H9 (cell line): ENCODE measurements around the gene SYNPO2. TPM values are rescaled to one million over a fixed set of nuclear protein-coding genes. Genes with fewer than 3 reads are reported as not detected.

ENCODE experiments used
- DNase-seq: peaks from one replicate; pipeline ENCODE4 v3.0.0-alpha.2; 2017
- H2AFZ ChIP-seq: one replicate; pipeline ENCODE4 v1.6.1; 2013; ENCODE audit warnings: mild to moderate bottlenecking, low read length, control low read depth, moderate library complexity
- H2AK5ac ChIP-seq: 2 replicates; pipeline ENCODE4 v1.6.1; 2013; ENCODE audit warnings: low read length, control low read depth, mixed read lengths; ENCODE audit not compliant: insufficient read length
- H2BK120ac ChIP-seq: one replicate; pipeline ENCODE4 v1.6.1; 2013; ENCODE audit warnings: low read depth, mild to moderate bottlenecking, low read length, control low read depth, inconsistent platforms; ENCODE audit not compliant: poor library complexity, severe bottlenecking
- H2BK12ac ChIP-seq: 2 replicates; pipeline ENCODE4 v1.6.1; 2013; ENCODE audit warnings: low read length, control low read depth, mixed read lengths, low read depth; ENCODE audit not compliant: insufficient read length
- H2BK15ac ChIP-seq: 2 replicates; pipeline ENCODE4 v1.6.1; 2013; ENCODE audit warnings: low read depth, low read length, control low read depth
- H2BK20ac ChIP-seq: one replicate; pipeline ENCODE4 v1.6.1; 2013; ENCODE audit warnings: low read depth, mild to moderate bottlenecking, low read length, control low read depth, inconsistent platforms; ENCODE audit not compliant: poor library complexity, severe bottlenecking
- H2BK5ac ChIP-seq: 2 replicates; pipeline ENCODE4 v1.6.1; 2013; ENCODE audit warnings: low read length, control low read depth, mixed read lengths; ENCODE audit not compliant: insufficient read length
- H3K14ac ChIP-seq: 2 replicates; pipeline ENCODE4 v1.6.1; 2013; ENCODE audit warnings: low read length, control low read depth; ENCODE audit not compliant: insufficient read depth
- H3K18ac ChIP-seq: 2 replicates; pipeline ENCODE4 v1.6.1; 2013; ENCODE audit warnings: low read depth, mild to moderate bottlenecking, mixed read lengths, low read length, control low read depth; ENCODE audit not compliant: insufficient read length
- H3K23ac ChIP-seq: 2 replicates; pipeline ENCODE4 v1.6.1; 2013; ENCODE audit warnings: low read length, control low read depth, mixed read lengths, low read depth; ENCODE audit not compliant: insufficient read length
- H3K23me2 ChIP-seq: 2 replicates; pipeline ENCODE4 v1.6.1; 2013; ENCODE audit warnings: low read depth, mild to moderate bottlenecking, mixed read lengths, low read length, control low read depth; ENCODE audit not compliant: insufficient read length, poor library complexity, severe bottlenecking
- H3K27ac ChIP-seq: 2 replicates; pipeline ENCODE4 v1.5.1; 2013; ENCODE audit warnings: low read length, control low read depth, mixed read lengths, low read depth; ENCODE audit not compliant: insufficient read length
- H3K27me3 ChIP-seq: 2 replicates; pipeline ENCODE4 v1.6.1; 2013; ENCODE audit warnings: low read length, control low read depth, inconsistent platforms; ENCODE audit not compliant: insufficient read depth
- H3K4ac ChIP-seq: 2 replicates; pipeline ENCODE4 v1.6.1; 2013; ENCODE audit warnings: low read depth, mild to moderate bottlenecking, control low read depth, inconsistent platforms, low read length, moderate library complexity
- H3K4me1 ChIP-seq: 2 replicates; pipeline ENCODE4 v1.6.1; 2013; ENCODE audit warnings: low read length, control low read depth, inconsistent platforms; ENCODE audit not compliant: insufficient read depth
- H3K4me2 ChIP-seq: 2 replicates; pipeline ENCODE4 v1.6.1; 2013; ENCODE audit warnings: low read length, control low read depth, mixed read lengths; ENCODE audit not compliant: insufficient read length, insufficient read depth
- H3K56ac ChIP-seq: 2 replicates; pipeline ENCODE4 v1.6.1; 2013; ENCODE audit warnings: low read depth, mild to moderate bottlenecking, mixed read lengths, low read length, control low read depth; ENCODE audit not compliant: insufficient read length
- H3K79me1 ChIP-seq: 2 replicates; pipeline ENCODE4 v1.6.1; 2013; ENCODE audit warnings: low read depth, mild to moderate bottlenecking, moderate library complexity, low read length, control low read depth, inconsistent platforms; ENCODE audit not compliant: insufficient read depth, poor library complexity, severe bottlenecking
- H3K79me2 ChIP-seq: 2 replicates; pipeline ENCODE4 v1.6.1; 2013; ENCODE audit warnings: low read length, control low read depth, inconsistent platforms; ENCODE audit not compliant: insufficient read depth
- H3K9ac ChIP-seq: 2 replicates; pipeline ENCODE4 v1.6.1; 2013; ENCODE audit warnings: low read length, control low read depth, mixed read lengths; ENCODE audit not compliant: insufficient read length; ENCODE audit errors: extremely low read depth
- H3K9me3 ChIP-seq: one replicate; pipeline ENCODE4 v1.6.1; 2013; ENCODE audit warnings: low read depth, low read length, inconsistent platforms; ENCODE audit not compliant: control insufficient read depth
- H3T11ph ChIP-seq: one replicate; pipeline ENCODE4 v1.6.1; 2013; ENCODE audit warnings: mild to moderate bottlenecking, low read length, control low read depth, inconsistent platforms
- H4K20me1 ChIP-seq: one replicate; pipeline ENCODE4 v1.6.1; 2013; ENCODE audit not compliant: control insufficient read depth, insufficient read length, insufficient read depth
- H4K5ac ChIP-seq: 2 replicates; pipeline ENCODE4 v1.6.1; 2013; ENCODE audit warnings: low read depth, mild to moderate bottlenecking, mixed read lengths, low read length, control low read depth; ENCODE audit not compliant: insufficient read length
- H4K8ac ChIP-seq: replicated peaks from 2 replicates; pipeline ENCODE4 v1.6.1; 2013; ENCODE audit warnings: low read length, control low read depth, mixed read lengths, low read depth; ENCODE audit not compliant: insufficient read length
- H4K91ac ChIP-seq: 2 replicates; pipeline ENCODE4 v1.6.1; 2013; ENCODE audit warnings: low read depth, mild to moderate bottlenecking, moderate library complexity, mixed read lengths, low read length, control low read depth; ENCODE audit not compliant: insufficient read length
- H3K27ac Mint-ChIP-seq, 3 experiments: 2 replicates in 2 of 3; 3 replicates in 1 of 3; pipeline ENCODE4 v1.8.0; 2020 to 2021; ENCODE audit warnings: mixed read lengths in 3 of 3, mild to moderate bottlenecking in 1 of 3, moderate library complexity in 1 of 3
- H3K27me3 Mint-ChIP-seq: 2 replicates; pipeline ENCODE4 v1.8.0; 2021; ENCODE audit warnings: low read depth, mild to moderate bottlenecking, moderate library complexity, mixed read lengths
- H3K36me3 Mint-ChIP-seq, 3 experiments: 2 replicates in 2 of 3; 3 replicates in 1 of 3; pipeline ENCODE4 v1.8.0; 2020 to 2021; ENCODE audit warnings: low read depth in 3 of 3, mixed read lengths in 3 of 3; ENCODE audit not compliant: insufficient read depth in 1 of 3
- H3K4me1 Mint-ChIP-seq, 2 experiments: 2 replicates each; pipeline ENCODE4 v1.8.0; 2020; ENCODE audit warnings: mixed read lengths in 2 of 2
- H3K4me3 Mint-ChIP-seq, 2 experiments: 2 replicates in 1 of 2; 3 replicates in 1 of 2; pipeline ENCODE4 v1.8.0; 2020 to 2021; ENCODE audit warnings: mild to moderate bottlenecking in 2 of 2, mixed read lengths in 2 of 2, moderate library complexity in 1 of 2
- H3K9me3 Mint-ChIP-seq, 2 experiments: 2 replicates in 1 of 2; 3 replicates in 1 of 2; pipeline ENCODE4 v1.8.0; 2020; ENCODE audit warnings: mild to moderate bottlenecking in 2 of 2, mixed read lengths in 2 of 2, moderate library complexity in 1 of 2
- CTCF ChIP-seq: fragments of 200-600 bp; sonication (generic); conservative IDR thresholded peaks from 3 replicates; pipeline ENCODE4 v1.8.0; 2021; ENCODE audit warnings: antibody characterized with exemption, mild to moderate bottlenecking
- WGBS: extraction: QIAGEN DNeasy Blood & Tissue Kit; methylation state at CpG from one replicate; pipeline ENCODE4 v1.1.7; 2013; ENCODE audit warnings: missing lambda C conversion rate, low lambda C conversion rate, mixed read lengths; ENCODE audit not compliant: insufficient read length; ENCODE audit errors: extremely low coverage; 5-methylcytosine and 5-hydroxymethylcytosine counted together
- total RNA-seq: library from RNA; stranded (reverse); gene quantifications from 2 replicates; pipeline ENCODE4 v1.2.1, GENCODE V29; 2021

Gene SYNPO2
- total RNA-seq, 1 experiment from 2014 or later, result 1.1 TPM

- H4K8ac ChIP-seq, result no peak overlapping the region
- H3T11ph ChIP-seq, result no peak overlapping the region
- H3K27me3 ChIP-seq, result no peaks in the 10 kb centered on the region
- no peak overlapping the region for H2AFZ ChIP-seq
- DNase-seq, result no peak
- no peak overlapping the region for H2BK12ac ChIP-seq
- no peak overlapping the region for H2AK5ac ChIP-seq
- no peak for TF ChIP-seq CTCF
- peaks cover 52 to 60% of the 10 kb centered on the region in 2 experiments for H3K4me1 Mint-ChIP-seq
- H4K91ac ChIP-seq, result no peak overlapping the region
- H3K9me3 Mint-ChIP-seq, result no peaks in the 10 kb centered on the region
- H3K23me2 ChIP-seq, result no peaks in the 10 kb centered on the region
- no peak overlapping the region for H3K4me2 ChIP-seq
- H2BK15ac ChIP-seq, result no peak overlapping the region
- no peak overlapping the region for H3K4me3 Mint-ChIP-seq
- no peak overlapping the region for H2BK5ac ChIP-seq
- H3K27ac Mint-ChIP-seq, result no peak overlapping the region
- no CpG with 5 or more reads among the region's 1 CpG for WGBS
- no peak overlapping the region for H3K18ac ChIP-seq
- H3K79me2 ChIP-seq, result no peaks in the 10 kb centered on the region
- no peaks in the 10 kb centered on the region for H3K9me3 ChIP-seq
- no peak overlapping the region for H3K4ac ChIP-seq
- H3K56ac ChIP-seq, result no peak overlapping the region
- no peaks in the 10 kb centered on the region for H4K20me1 ChIP-seq
- no peak overlapping the region for H3K23ac ChIP-seq
- no peaks in the 10 kb centered on the region for H3K36me3 Mint-ChIP-seq
- peaks cover 10% of the 10 kb centered on the region for H3K4me1 ChIP-seq
- H3K79me1 ChIP-seq, result no peaks in the 10 kb centered on the region
- H3K14ac ChIP-seq, result no peak overlapping the region
- no peak overlapping the region for H3K9ac ChIP-seq
- no peak overlapping the region for H2BK20ac ChIP-seq
- no peak overlapping the region for H4K5ac ChIP-seq
- no peaks in the 10 kb centered on the region for H3K27me3 Mint-ChIP-seq
- H3K27ac ChIP-seq, result no peak overlapping the region
- no peak overlapping the region for H2BK120ac ChIP-seq
Measured at GRCh38 chr4:119039160-119039559, 150.5 kb downstream of the SYNPO2 start.
